NCI-H82 treated with DMSO at 0.1 percent for 48 hours (cell line): ENCODE results near the gene ZNF343.

ENCODE experiments used
- DNase-seq: peaks from one replicate; lab custom pipeline; 2025; ENCODE audit not compliant: unreplicated experiment; lab: John Stamatoyannopoulos, UW

ZNF343 gene

GRCh38 chr20:2446845-2447244 lies 61.9 kb downstream of the ZNF343 start:
- peak; percentile 12 for DNase-seq
